Neural cell (in vitro differentiated cells): Measurements from ENCODE around the gene UNC13B. TPM values are rescaled to one million over a fixed set of nuclear protein-coding genes. Genes with fewer than 3 reads are reported as not detected.
"Not testable (repeated sequence)": the region's sequence is repeated elsewhere in the genome, so short reads cannot be mapped to it uniquely, and the experiment has no call there.

Source experiments
- H2AFZ ChIP-seq: fragments of 200-600, 300-800 bp; sonication (generic), shearing (Covaris generic); 2 replicates; pipeline ENCODE4 v1.6.0; 2014; ENCODE audit warnings: low read depth, mild to moderate bottlenecking, antibody characterized with exemption, low read length, moderate library complexity
- H3F3A ChIP-seq: fragments of 200-600 bp; shearing (Covaris generic); 2 replicates; pipeline ENCODE4 v1.6.1; 2016; ENCODE audit warnings: mild to moderate bottlenecking, moderate library complexity, mixed read lengths, antibody characterized with exemption, low read length; ENCODE audit not compliant: insufficient read depth, poor library complexity, severe bottlenecking
- H3K27ac ChIP-seq: fragments of 200-600, 300-800 bp; sonication (generic), shearing (Covaris generic); 2 replicates; pipeline ENCODE4 v1.5.1; 2014; ENCODE audit warnings: mild to moderate bottlenecking, low read length, moderate library complexity
- H3K27me3 ChIP-seq: fragments of 300-800, 200-600 bp; sonication (generic), shearing (Covaris generic); 2 replicates; pipeline ENCODE4 v1.6.0; 2014; ENCODE audit warnings: mild to moderate bottlenecking, low read depth, low read length, moderate library complexity; ENCODE audit not compliant: insufficient read depth
- H3K36me3 ChIP-seq: fragments of 300-800, 200-600 bp; sonication (generic), shearing (Covaris generic); 2 replicates; pipeline ENCODE4 v1.5.1; 2014; ENCODE audit warnings: mild to moderate bottlenecking, antibody characterized with exemption, low read length, moderate library complexity; ENCODE audit not compliant: insufficient read depth
- H3K4me2 ChIP-seq: fragments of 300-800, 200-600 bp; sonication (generic), shearing (Covaris generic); 2 replicates; pipeline ENCODE4 v1.6.0; 2014; ENCODE audit warnings: mild to moderate bottlenecking, low read length
- H3K4me3 ChIP-seq: fragments of 300-800, 200-600 bp; sonication (generic), shearing (Covaris generic); 2 replicates; pipeline ENCODE4 v1.5.1; 2014; ENCODE audit warnings: mild to moderate bottlenecking, low read length, moderate library complexity
- H3K79me2 ChIP-seq: fragments of 200-600 bp; shearing (Covaris generic); replicated peaks from 2 replicates; pipeline ENCODE4 v1.6.0; 2014; ENCODE audit warnings: mild to moderate bottlenecking, low read length, moderate library complexity; ENCODE audit not compliant: insufficient read depth
- H3K9ac ChIP-seq: fragments of 300-800, 200-600 bp; sonication (generic), shearing (Covaris generic); 2 replicates; pipeline ENCODE4 v1.6.1; 2016; ENCODE audit warnings: mild to moderate bottlenecking, low read length, mixed read lengths
- H3K9me2 ChIP-seq: fragments of 200-600 bp; shearing (Covaris generic); 2 replicates; pipeline ENCODE4 v1.6.1; 2016; ENCODE audit warnings: mild to moderate bottlenecking, low read length, mixed read lengths; ENCODE audit not compliant: insufficient read depth
- H3K9me3 ChIP-seq: fragments of 200-600, 300-800 bp; sonication (generic), shearing (Covaris generic); 2 replicates; pipeline ENCODE4 v1.6.1; 2016; ENCODE audit warnings: mild to moderate bottlenecking, mixed run types, low read length, moderate library complexity, mixed read lengths
- H4K20me1 ChIP-seq: fragments of 200-600 bp; shearing (Covaris generic); 2 replicates; pipeline ENCODE4 v1.6.1; 2016; ENCODE audit warnings: mild to moderate bottlenecking, mixed run types; ENCODE audit not compliant: insufficient read depth
- EP300 ChIP-seq: fragments of 450-650 bp; conservative IDR thresholded peaks from 2 replicates; pipeline ENCODE4 v1.6.1; 2014; ENCODE audit warnings: antibody characterized with exemption, mild to moderate bottlenecking, moderate library complexity; ENCODE audit not compliant: poor library complexity, severe bottlenecking
- EZH2 ChIP-seq: fragments of 200-600, 300-800 bp; shearing (Covaris generic), sonication (generic); IDR thresholded peaks from 2 replicates; pipeline ENCODE4 v1.6.1; 2014; ENCODE audit warnings: antibody characterized with exemption, low read length, borderline replicate concordance, mild to moderate bottlenecking; ENCODE audit not compliant: insufficient read depth, poor library complexity, severe bottlenecking
- MXI1 ChIP-seq: fragments of 450-650 bp; conservative IDR thresholded peaks from 2 replicates; pipeline ENCODE4 v1.6.1; 2014; ENCODE audit warnings: antibody characterized with exemption, mild to moderate bottlenecking; ENCODE audit not compliant: poor library complexity, severe bottlenecking
- POLR2AphosphoS5 ChIP-seq: IDR thresholded peaks from 2 replicates; pipeline ENCODE4 v1.6.1; 2012
- RAD21 ChIP-seq: fragments of 450-650 bp; conservative IDR thresholded peaks from 2 replicates; pipeline ENCODE4 v1.6.1; 2014; ENCODE audit warnings: antibody characterized with exemption, mild to moderate bottlenecking, moderate library complexity
- SMC3 ChIP-seq: fragments of 450-650 bp; conservative IDR thresholded peaks from 2 replicates; pipeline ENCODE4 v1.6.1; 2014; ENCODE audit warnings: antibody characterized with exemption, mild to moderate bottlenecking, moderate library complexity; ENCODE audit not compliant: poor library complexity
- TAF1 ChIP-seq: IDR thresholded peaks from 2 replicates; pipeline ENCODE4 v1.6.1; 2012; ENCODE audit warnings: low read depth
- polyA plus RNA-seq: library from polyadenylated mRNA; depleted of rRNA; stranded (reverse); fragments of >200 nt; gene quantifications from 2 replicates; pipeline ENCODE4 v1.2.3, GENCODE V29; 2014
- TF ChIP-seq, protein P1 (sequence below): fragments of 450-650 bp; IDR thresholded peaks from 2 replicates; pipeline ENCODE4 v1.5.1; 2014; ENCODE audit warnings: antibody characterized with exemption, mild to moderate bottlenecking, moderate library complexity; ENCODE audit not compliant: poor library complexity, severe bottlenecking
- TF ChIP-seq, protein P2 (sequence below): IDR thresholded peaks from 2 replicates; pipeline ENCODE4 v1.6.1; 2012; ENCODE audit warnings: borderline replicate concordance

Gene UNC13B
- polyA plus RNA-seq, 1 donor from 2014 or later: 37.2 TPM

DNA sequence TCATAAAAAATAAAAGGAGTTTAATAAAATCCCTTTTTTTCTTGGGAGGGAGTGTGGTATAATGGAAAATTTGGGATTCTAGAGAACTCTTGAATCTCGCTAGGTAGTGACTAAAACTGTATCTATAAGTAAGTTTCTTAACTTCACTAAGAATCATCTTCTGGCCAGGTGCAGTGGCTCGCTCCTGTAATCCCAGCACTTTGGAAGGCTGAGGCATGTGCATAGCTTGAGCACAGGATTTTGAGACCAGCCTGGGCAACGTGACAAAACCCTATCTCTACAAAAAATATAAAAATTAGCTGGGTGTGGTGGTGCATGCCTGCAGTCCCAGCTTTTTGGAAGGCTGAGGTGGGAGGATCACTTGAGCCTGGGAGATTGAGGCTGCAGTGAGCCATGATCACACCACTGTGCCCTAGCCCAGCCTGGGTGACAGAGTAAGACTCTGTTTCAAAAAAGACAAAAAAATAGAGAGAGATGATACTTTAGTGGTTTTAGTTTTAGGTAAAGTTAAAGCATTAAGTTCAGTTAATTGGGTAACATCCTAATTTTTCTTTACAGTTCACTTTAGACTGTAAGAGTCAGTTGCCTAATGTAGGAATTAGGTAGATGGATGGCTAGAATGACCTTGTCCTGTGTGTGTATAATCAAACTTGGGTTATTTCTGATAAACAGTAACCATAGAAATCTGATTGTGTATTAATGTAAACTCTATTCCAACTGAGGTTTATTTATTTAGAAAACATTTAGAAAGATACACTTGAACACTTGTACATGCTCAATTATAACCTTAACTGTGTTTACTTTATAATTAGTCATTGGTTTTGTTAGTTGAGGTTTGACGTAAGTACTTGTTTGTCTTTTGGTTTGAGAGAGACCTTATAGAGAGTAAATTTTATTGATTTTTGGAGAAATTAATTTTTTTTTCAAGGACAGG is 17.8 kb downstream of the UNC13B start:
- Histone ChIP-seq H3K79me2 (no peaks in the 10 kb centered on the region), H3K9ac (no peak overlapping the region), H2AFZ (no peak overlapping the region), H3K4me3 (no peak overlapping the region), H3K4me2 (no peak overlapping the region), H3F3A (no peaks in the 10 kb centered on the region), H4K20me1 (no peaks in the 10 kb centered on the region), H3K27ac (no peak overlapping the region), H3K9me2 (no peaks in the 10 kb centered on the region), H3K9me3 (peaks cover 4% of the 10 kb centered on the region), H3K36me3 (no peaks in the 10 kb centered on the region), H3K27me3 (no peaks in the 10 kb centered on the region)
- TF ChIP-seq, protein P1, sequence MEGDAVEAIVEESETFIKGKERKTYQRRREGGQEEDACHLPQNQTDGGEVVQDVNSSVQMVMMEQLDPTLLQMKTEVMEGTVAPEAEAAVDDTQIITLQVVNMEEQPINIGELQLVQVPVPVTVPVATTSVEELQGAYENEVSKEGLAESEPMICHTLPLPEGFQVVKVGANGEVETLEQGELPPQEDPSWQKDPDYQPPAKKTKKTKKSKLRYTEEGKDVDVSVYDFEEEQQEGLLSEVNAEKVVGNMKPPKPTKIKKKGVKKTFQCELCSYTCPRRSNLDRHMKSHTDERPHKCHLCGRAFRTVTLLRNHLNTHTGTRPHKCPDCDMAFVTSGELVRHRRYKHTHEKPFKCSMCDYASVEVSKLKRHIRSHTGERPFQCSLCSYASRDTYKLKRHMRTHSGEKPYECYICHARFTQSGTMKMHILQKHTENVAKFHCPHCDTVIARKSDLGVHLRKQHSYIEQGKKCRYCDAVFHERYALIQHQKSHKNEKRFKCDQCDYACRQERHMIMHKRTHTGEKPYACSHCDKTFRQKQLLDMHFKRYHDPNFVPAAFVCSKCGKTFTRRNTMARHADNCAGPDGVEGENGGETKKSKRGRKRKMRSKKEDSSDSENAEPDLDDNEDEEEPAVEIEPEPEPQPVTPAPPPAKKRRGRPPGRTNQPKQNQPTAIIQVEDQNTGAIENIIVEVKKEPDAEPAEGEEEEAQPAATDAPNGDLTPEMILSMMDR: no peak
- no peak for TF ChIP-seq TAF1
- no peak for TF ChIP-seq POLR2AphosphoS5
- no peak for TF ChIP-seq RAD21
- TF ChIP-seq EP300: no peak
- TF ChIP-seq EZH2: no peak
- TF ChIP-seq SMC3: no peak
- TF ChIP-seq, protein P2, sequence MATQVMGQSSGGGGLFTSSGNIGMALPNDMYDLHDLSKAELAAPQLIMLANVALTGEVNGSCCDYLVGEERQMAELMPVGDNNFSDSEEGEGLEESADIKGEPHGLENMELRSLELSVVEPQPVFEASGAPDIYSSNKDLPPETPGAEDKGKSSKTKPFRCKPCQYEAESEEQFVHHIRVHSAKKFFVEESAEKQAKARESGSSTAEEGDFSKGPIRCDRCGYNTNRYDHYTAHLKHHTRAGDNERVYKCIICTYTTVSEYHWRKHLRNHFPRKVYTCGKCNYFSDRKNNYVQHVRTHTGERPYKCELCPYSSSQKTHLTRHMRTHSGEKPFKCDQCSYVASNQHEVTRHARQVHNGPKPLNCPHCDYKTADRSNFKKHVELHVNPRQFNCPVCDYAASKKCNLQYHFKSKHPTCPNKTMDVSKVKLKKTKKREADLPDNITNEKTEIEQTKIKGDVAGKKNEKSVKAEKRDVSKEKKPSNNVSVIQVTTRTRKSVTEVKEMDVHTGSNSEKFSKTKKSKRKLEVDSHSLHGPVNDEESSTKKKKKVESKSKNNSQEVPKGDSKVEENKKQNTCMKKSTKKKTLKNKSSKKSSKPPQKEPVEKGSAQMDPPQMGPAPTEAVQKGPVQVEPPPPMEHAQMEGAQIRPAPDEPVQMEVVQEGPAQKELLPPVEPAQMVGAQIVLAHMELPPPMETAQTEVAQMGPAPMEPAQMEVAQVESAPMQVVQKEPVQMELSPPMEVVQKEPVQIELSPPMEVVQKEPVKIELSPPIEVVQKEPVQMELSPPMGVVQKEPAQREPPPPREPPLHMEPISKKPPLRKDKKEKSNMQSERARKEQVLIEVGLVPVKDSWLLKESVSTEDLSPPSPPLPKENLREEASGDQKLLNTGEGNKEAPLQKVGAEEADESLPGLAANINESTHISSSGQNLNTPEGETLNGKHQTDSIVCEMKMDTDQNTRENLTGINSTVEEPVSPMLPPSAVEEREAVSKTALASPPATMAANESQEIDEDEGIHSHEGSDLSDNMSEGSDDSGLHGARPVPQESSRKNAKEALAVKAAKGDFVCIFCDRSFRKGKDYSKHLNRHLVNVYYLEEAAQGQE: no peak
- no peak for TF ChIP-seq MXI1

- no peak for TF ChIP-seq EP300
- no peak for TF ChIP-seq POLR2AphosphoS5
- TF ChIP-seq RAD21: no peak
- TF ChIP-seq EZH2: no peak
- TF ChIP-seq, protein P1: no peak
- TF ChIP-seq MXI1: no peak
- no peak for TF ChIP-seq SMC3
- TF ChIP-seq, protein P2: no peak
- TF ChIP-seq TAF1: no peak
- Histone ChIP-seq H3K9me3 (peaks cover 10% of the 10 kb centered on the region), H3K27me3 (no peaks in the 10 kb centered on the region), H3K9me2 (no peaks in the 10 kb centered on the region), H3K4me2 (no peak overlapping the region), H3K9ac (no peak overlapping the region), H3F3A (no peaks in the 10 kb centered on the region), H3K4me3 (no peak overlapping the region), H3K36me3 (no peaks in the 10 kb centered on the region), H2AFZ (no peak overlapping the region), H3K27ac (no peak overlapping the region), H3K79me2 (no peaks in the 10 kb centered on the region), H4K20me1 (no peaks in the 10 kb centered on the region)
These were observed 19.0 kb downstream of the UNC13B start for GRCh38 chr9:35180801-35181200.

DNA sequence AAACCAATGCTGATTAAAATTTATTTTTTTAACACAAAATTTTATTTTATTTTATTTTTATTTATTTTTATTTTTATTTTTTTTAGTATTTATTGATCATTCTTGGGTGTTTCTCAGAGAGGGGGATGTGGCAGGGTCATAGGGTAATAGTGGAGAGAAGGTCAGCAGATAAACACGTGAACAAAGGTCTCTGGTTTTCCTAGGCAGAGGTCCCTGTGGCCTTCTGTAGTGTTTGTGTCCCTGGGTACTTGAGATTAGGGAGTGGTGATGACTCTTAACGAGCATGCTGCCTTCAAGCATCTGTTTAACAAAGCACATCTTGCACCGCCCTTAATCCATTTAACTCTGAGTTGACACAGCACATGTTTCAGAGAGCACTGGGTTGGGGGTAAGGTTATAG is 20.6 kb downstream of the UNC13B start:
- not testable (repeated sequence) for H4K20me1 ChIP-seq, H3K4me2 ChIP-seq, H3K27me3 ChIP-seq, H2AFZ ChIP-seq, H3K27ac ChIP-seq, H3F3A ChIP-seq, H3K79me2 ChIP-seq, H3K9me2 ChIP-seq, H3K9ac ChIP-seq, H3K36me3 ChIP-seq, H3K4me3 ChIP-seq
- H3K9me3 ChIP-seq: peaks cover 10% of the 10 kb centered on the region
